NCI-H1436 (cell line): Measurements from ENCODE around the gene CCDC43.
A peak's percentile ranks its signal among the peaks of the same experiment; 100 is the strongest.
"Not testable (repeated sequence)": the region's sequence is repeated elsewhere in the genome, so short reads cannot be mapped to it uniquely, and the experiment has no call there.

ENCODE experiments used
- DNase-seq: peaks from one replicate; lab custom pipeline; 2025; lab: John Stamatoyannopoulos, UW

The CCDC43 gene

DNA sequence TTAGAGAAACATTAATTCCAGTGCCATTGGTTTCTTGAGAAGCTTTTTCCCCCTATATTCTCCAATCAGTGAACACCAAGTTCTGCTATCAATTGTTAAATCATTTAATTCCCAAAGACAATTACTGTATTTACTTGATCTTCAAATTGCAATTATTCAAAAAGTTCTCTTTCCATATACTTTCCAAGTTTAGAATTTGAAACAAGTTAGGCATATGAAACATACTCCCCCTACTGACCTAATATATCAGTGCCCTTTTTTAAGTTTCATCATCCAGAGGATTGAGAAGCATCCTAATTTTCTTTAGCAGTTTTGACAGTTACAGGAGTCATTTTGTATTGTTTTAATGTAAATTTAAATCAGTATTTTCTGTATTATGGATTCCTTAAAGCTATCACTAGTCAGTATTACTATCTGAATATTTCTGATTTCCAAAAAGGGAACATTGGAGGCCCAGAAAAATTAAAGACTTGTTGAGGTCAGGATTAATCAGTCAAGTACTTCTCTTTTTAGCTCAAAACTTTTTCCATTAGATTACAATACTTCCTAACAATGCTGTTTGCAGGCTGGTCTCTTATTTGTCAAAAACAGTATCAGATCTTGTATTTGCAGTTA lies 17.0 kb downstream of the CCDC43 start:
- no peak for DNase-seq

GRCh38 chr17:44666006-44666405 lies 23.6 kb downstream of the CCDC43 start:
- no peak for DNase-seq

DNA sequence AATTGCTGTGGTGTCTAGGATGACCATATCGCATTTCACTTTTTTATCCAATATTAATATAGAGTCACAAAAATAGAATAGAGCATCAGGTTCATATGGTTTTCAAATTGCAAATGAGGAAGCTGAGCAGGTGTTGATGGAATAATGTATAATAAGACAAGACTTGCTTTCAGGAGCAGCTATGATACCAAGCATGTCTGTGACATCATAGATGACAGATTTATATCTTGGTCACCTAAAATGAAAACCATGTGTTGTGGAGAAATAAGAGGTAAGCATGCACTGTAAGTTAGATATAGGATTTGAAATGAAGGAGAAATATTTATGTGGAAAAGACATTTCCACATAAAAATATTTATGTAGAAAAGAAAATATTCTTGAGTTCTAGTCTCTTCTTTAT lies 24.7 kb downstream of the CCDC43 start:
- DNase-seq = no peak

- DNase-seq = no peak
Measured at GRCh38 chr17:44663095-44663494, 26.5 kb downstream of the CCDC43 start.

- no peak for DNase-seq
Measured at GRCh38 chr17:44661835-44662234, 27.7 kb downstream of the CCDC43 start.

DNA sequence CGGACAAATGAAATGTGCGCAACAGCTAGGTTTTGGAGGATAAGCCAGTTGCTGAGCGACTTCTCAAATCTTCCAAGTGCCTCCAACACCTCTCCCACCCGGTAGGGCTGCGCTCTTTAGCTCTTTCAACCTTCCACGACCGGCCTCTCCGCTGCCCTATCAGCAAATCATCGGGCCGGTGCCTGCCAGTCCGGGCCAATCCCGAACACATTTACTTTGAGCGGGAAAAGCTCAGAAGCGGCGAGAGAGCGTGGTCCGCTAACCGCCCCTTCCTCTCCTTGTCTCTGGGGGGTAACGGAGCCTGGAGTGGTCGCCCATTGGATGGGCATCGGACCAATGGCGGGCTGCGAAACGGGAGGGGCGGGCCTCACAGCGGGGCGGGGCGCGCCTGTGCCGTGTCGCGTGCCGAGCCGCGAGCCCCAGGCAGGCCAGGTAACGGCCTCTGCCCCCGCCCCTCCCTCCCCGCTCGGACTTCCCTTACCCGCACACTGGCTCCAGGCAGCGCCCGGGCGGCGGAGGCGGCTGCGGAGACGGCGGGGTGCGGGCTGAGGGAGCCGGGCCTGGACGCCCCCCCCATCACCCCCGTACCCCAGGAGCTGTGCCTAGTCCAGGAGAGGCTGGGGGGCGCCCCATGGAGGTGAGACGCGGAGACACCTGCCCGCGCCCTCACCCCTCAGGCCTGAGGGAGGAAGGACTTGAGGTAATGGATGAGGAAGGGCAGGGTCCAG lies 33.4 kb downstream of the CCDC43 start, which contains the start of gene MEIOC:
Gene MEIOC, plus strand, starts transcription at position 486 of the 728 bp plus-strand sequence. Its CDS starts 146 bp downstream, at position 632.
- peak; percentile 55 for DNase-seq

GRCh38 chr17:44653954-44654353 lies 35.6 kb downstream of the CCDC43 start:
- no peak for DNase-seq

- DNase-seq = no peak
Measured at GRCh38 chr17:44653384-44653783, 36.2 kb downstream of the CCDC43 start.

- no peak for DNase-seq
Measured at GRCh38 chr17:44652727-44653126, 36.8 kb downstream of the CCDC43 start.

DNA sequence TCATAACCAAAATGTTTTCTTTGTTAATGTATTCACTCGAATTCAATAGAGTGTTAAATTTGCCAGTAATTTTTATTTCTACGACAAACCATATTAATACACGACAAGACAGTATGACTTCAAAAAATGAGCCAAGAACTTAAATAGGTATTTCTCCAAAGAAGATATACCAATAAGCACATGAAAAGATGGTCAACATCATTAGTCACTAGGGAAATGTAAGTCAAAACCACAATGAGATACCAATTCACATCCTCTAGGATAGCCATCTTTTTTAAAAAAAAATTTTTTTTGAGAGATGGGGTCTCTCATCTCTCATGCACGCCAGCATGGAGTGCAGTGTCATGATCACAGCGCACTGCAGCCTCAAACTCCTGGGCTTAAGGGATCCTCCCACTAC lies 38.3 kb downstream of the CCDC43 start:
- DNase-seq = no peak

DNA sequence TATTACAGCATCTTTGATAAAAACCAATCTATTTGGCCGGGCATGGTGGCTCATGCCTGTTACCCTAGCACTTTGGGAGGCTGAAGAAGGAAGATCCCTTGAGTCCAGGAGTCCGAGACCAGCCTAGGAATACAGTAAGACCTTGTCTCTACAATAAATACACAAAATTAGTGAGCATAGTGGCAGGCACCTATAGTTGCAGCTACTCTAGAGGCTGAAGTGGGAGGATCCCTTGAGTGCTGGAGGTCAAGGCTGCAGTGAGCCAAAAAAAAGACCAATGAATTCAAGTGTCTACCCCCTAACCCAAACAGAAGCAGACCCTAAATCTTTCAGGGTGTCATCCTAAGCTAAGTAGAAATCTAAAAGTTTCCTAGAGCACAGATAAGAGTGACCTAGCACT lies 40.6 kb downstream of the CCDC43 start:
- no peak for DNase-seq

GRCh38 chr17:44647736-44648135 lies 41.8 kb downstream of the CCDC43 start:
- DNase-seq = no peak

DNA sequence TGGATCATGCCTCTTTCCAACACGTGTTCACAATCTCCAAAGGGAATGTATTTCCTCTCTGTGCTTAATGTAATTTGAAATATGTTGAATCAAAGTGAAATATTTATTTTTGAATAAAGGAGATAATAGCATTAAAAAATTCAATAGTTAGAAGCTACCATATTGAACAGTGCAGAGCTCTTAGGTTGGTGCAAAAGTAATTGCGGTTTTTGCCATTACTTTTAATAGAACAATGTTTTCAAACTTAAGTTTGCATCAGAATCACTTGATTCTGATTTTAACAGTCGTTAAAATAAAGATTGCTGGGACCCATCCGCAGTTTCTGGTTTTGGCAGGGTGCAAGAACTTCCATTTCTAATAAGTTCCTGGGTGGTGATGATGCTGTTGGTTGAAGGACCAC lies 43.3 kb downstream of the CCDC43 start:
- DNase-seq = no peak

GRCh38 chr17:44645341-44645740 lies 44.2 kb downstream of the CCDC43 start:
- no peak for DNase-seq

- DNase-seq = no peak
Measured at GRCh38 chr17:44642834-44643233, 46.7 kb downstream of the CCDC43 start.

DNA sequence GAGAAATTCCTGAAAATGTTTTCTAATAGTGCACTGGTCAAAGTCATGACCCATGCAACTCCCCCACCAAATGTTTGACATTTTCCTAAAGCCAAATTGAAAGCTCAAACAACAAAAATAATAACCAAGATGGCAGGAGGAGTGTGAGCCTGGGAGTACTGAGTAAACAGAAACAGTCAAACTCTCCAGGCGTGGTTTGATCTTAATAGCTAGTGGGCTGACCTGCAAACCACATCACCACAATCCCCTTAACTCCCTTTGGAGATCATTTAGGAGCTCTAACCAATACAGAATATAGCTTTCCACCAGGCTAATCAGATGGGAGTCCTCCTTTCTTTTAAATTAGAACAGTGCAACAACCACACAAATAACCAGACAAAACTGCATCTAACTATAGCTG lies 52.5 kb downstream of the CCDC43 start:
- no peak for DNase-seq

DNA sequence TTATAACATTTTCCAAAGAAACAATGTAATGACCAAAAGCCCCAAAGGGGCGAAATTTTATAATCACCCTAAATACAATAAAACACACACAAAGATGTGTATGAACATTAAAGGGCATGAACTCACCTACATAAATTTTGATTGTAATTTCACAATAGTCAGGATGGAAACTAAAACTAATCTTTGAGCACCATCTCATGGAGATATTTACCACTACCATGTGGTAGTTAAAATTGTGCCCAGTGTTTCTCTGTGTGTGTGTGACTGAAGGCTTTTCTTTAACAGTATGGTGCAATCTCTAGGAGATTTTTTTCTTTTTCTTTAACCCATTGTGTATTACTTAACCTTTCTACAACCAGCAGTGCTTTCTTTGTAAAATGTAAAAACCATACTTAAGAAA lies 53.0 kb downstream of the CCDC43 start:
- peak; percentile 42 for DNase-seq

GRCh38 chr17:44634401-44634800 lies 55.2 kb downstream of the CCDC43 start:
- not testable (repeated sequence) for DNase-seq

GRCh38 chr17:44633998-44634397 lies 55.6 kb downstream of the CCDC43 start:
- no peak for DNase-seq

- DNase-seq = no peak
Measured at GRCh38 chr17:44630703-44631102, 58.9 kb downstream of the CCDC43 start.

DNA sequence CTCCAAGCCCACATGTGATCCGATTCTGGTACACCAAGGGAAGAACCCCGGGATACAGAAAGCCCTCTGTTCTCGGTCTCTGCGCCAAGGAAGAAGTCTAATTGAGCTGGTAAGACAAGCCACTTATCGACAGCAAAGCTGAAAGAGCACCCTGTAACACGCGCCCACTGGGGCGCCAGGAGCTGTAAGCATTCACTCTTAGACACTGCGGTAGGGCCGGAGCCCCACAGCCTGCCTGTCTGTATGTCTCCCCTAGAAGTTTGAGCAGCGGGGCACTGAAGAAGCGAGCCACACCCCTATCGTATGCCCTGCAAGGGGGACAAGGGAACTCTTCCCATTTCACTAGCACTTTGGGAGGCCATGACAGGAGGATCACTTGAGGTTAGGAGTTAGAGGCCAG lies 60.3 kb downstream of the CCDC43 start:
- no peak for DNase-seq

GRCh38 chr17:44628243-44629188 lies 61.1 kb downstream of the CCDC43 start:
- no peak for DNase-seq
